ENCODE measurements around the gene F10. TPM values are rescaled to one million over a fixed set of nuclear protein-coding genes. Genes with fewer than 3 reads are reported as not detected.

Gene F10
- polyA plus RNA-seq, 1 experiment: 39.0 TPM

DNA sequence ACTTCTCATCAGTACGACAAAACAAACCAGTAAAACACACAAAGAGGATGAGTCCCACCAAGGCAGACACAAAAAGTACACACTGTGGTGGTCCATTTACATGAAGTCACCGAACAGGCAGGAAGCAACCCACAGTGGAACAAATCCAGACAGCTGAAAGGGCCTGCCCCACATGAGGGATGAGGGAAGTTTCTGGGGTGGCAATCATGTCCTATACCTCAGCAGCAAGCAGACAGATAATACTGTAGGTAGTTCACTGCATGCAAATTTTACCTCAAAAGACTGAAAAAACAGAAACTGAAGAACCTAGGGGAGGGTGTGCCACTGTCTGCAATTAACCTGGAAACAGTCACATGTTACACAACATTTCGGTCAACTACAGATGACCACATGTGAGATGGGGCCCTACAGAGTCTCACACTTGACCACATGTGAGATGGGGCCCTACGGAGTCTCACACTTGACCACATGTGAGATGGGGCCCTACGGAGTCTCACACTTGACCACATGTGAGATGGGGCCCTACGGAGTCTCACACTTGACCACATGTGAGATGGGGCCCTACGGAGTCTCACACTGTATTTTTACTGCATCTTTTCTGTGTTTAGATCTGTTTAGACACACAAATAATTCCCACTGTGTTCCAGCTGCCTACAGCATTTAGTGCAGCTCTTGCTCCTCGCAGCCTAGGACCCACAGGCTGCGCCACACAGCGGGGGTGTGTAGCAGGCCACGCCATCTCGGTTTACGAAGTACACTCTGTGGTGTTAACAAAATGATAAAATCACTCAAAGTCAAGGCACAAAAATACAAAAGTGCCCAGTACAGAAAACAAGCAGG, 63.7 kb downstream of the F10 start:
- no peak for DNase-seq (ENCODE audit: low read depth)
- Histone ChIP-seq H3K36me3 (ENCODE audit: control insufficient read depth, insufficient read depth, low read length) (peaks cover 10% of the 10 kb centered on the region), H3K4me3 (ENCODE audit: low read depth, low read length) (no peak overlapping the region), H3K27me3 (ENCODE audit: control insufficient read depth, insufficient read depth, low read length) (no peaks in the 10 kb centered on the region)
- TF ChIP-seq, protein P1, sequence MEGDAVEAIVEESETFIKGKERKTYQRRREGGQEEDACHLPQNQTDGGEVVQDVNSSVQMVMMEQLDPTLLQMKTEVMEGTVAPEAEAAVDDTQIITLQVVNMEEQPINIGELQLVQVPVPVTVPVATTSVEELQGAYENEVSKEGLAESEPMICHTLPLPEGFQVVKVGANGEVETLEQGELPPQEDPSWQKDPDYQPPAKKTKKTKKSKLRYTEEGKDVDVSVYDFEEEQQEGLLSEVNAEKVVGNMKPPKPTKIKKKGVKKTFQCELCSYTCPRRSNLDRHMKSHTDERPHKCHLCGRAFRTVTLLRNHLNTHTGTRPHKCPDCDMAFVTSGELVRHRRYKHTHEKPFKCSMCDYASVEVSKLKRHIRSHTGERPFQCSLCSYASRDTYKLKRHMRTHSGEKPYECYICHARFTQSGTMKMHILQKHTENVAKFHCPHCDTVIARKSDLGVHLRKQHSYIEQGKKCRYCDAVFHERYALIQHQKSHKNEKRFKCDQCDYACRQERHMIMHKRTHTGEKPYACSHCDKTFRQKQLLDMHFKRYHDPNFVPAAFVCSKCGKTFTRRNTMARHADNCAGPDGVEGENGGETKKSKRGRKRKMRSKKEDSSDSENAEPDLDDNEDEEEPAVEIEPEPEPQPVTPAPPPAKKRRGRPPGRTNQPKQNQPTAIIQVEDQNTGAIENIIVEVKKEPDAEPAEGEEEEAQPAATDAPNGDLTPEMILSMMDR (IDR thresholded peaks at IDR 0.05; ENCODE audit: insufficient read depth, low read depth, low read length): no peak
- ChIA-PET CTCF (no interaction called here), POLR2A (no interaction called here)

DNA sequence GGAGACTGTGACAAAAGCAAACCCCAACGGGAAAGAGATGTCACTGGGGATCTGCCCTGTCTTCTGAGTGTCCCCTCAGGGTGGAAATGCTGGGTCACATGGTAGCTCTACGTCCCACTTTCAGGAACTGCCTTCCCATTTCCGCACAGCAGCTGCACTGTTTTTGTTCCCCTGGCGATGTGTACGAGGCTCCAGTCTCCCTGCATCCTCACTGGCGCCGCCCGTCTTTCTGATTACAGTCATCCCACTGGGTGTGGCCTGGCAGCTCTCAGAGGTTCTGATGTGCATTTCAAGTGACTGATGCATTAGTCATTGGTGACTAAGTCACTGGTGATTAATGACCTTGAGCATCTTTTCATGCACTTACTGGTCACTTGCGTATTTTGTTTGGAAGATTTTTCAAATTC, 64.7 kb downstream of the F10 start:
- no peaks in the 10 kb centered on the region for H3K27me3 ChIP-seq (ENCODE audit: control insufficient read depth, insufficient read depth, low read length)
- H3K4me3 ChIP-seq (ENCODE audit: low read depth, low read length): peak overlapping the region; percentile 25
- ChIA-PET POLR2A (no interaction called here), CTCF (interaction anchor here (1.2 kb wide), 1 partner anchor 11 kb away, joined by 3 read pairs; no protein-coding TSS in a partner anchor)
- TF ChIP-seq, protein P1 (IDR thresholded peaks at IDR 0.05; ENCODE audit: insufficient read depth, low read depth, low read length): peak; percentile 26; the same call in 1 of the 2 replicates
- peak; percentile 99 for DNase-seq (ENCODE audit: low read depth)
- peaks cover 8% of the 10 kb centered on the region for H3K36me3 ChIP-seq (ENCODE audit: control insufficient read depth, insufficient read depth, low read length)

DNA sequence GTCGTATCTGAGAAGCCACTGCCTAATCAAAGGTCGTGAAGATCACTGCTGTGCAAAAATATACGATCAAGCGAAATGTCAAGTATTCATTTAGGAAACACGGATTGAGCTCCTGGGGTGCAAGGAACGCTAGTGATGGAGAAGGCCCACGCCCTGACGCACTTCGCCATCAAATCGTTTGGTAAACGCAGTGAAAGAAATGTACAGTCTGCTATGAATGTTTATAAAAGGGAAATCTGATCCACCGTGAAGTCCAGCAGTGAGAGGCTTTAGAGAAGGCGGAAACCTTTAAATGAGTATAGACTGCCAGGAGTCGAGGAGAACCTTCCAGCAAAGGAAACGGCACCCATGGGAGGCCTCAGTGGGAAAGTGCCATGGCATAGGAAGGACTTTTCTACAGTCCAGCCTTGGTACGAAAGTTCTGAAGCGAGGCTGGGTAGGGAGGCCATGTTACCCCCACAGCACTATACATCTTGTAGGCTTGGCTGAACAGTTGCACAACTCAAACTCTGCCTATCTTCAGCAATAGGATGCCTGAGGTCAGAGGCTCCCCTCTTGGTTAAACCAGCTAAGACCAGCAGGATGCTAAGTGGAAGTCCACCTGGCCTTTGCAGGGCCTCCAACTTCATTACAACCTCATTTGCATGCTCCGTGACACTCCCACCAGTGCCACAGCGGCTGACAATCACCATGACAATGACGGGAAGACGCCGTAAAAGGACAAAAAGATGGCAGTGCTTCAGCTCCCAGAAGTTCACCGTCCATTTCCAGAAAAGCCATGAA, 65.5 kb downstream of the F10 start:
- CTCF ChIA-PET: interaction anchor here (1.2 kb wide), 1 partner anchor 10 kb away, joined by 3 read pairs; no protein-coding TSS in a partner anchor
- Histone ChIP-seq H3K4me3 (ENCODE audit: low read depth, low read length) (no peak overlapping the region), H3K36me3 (ENCODE audit: control insufficient read depth, insufficient read depth, low read length) (peaks cover 8% of the 10 kb centered on the region), H3K27me3 (ENCODE audit: control insufficient read depth, insufficient read depth, low read length) (no peaks in the 10 kb centered on the region)
- no peak for DNase-seq (ENCODE audit: low read depth)
- POLR2A ChIA-PET: no interaction called here
- TF ChIP-seq, protein P1 (IDR thresholded peaks at IDR 0.05; ENCODE audit: insufficient read depth, low read depth, low read length): no peak

DNA sequence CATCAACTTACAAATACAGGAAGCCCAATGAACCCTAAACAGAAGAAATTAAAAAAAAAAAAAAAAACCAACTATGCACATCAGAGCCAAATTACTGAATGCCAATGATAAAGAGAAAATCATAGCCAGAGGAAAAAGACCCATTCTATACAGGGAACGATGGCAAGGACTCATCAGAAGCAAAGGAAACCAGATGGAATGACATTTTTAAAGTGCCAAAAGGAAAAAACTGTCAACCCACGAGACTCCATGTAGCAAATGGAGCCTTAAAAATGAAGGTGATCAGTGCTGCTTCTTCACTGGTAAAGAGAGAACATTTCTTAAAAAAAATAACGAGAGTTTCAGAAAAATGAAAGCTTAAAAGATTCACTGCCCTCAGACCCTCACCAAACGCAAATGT, 67.6 kb downstream of the F10 start:
- POLR2A ChIA-PET: no interaction called here
- Histone ChIP-seq H3K4me3 (ENCODE audit: low read depth, low read length) (no peak overlapping the region), H3K27me3 (ENCODE audit: control insufficient read depth, insufficient read depth, low read length) (no peaks in the 10 kb centered on the region), H3K36me3 (ENCODE audit: control insufficient read depth, insufficient read depth, low read length) (peaks cover 10% of the 10 kb centered on the region)
- CTCF ChIA-PET: no interaction called here
- TF ChIP-seq, protein P1 (IDR thresholded peaks at IDR 0.05; ENCODE audit: insufficient read depth, low read depth, low read length): no peak
- DNase-seq (ENCODE audit: low read depth): no peak

DNA sequence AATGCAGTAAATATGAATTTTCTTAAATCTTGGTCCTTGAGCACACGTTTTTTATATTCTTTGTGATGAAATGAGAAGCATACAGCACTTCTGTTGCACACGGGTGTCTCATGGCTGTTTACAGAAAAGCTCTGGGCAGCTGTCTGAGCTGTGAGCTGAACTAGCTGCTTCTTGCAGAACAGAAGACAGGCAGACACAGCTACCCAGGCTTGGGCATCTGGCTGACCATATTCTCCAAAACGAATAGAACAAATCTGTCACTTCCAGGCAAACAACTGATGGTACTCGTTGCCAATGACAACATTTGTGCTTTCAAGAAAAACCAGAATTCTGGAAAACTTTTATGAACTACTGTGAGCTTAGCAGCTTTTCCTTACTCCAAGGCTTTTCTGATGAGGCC, 69.7 kb downstream of the F10 start:
- DNase-seq (ENCODE audit: low read depth): no peak
- Histone ChIP-seq H3K27me3 (ENCODE audit: control insufficient read depth, insufficient read depth, low read length) (no peaks in the 10 kb centered on the region), H3K4me3 (ENCODE audit: low read depth, low read length) (no peak overlapping the region), H3K36me3 (ENCODE audit: control insufficient read depth, insufficient read depth, low read length) (peaks cover 16% of the 10 kb centered on the region)
- TF ChIP-seq, protein P1 (IDR thresholded peaks at IDR 0.05; ENCODE audit: insufficient read depth, low read depth, low read length): no peak
- ChIA-PET CTCF (interaction anchor here (0.8 kb wide), 1 partner anchor 163 kb away, joined by 3 read pairs; no protein-coding TSS in a partner anchor), POLR2A (no interaction called here)

Measured in BJ (cell line).